Smooth muscle cell of the brain vasculature (primary cell): ENCODE results near the gene CST6.

ENCODE experiments used
- DNase-seq: peaks from one replicate; pipeline ENCODE4 v3.0.0-alpha.2; 2012; ENCODE audit warnings: low read depth, low spot score

Gene CST6

GRCh38 chr11:66011785-66012303, at the start of gene CST6:
TSS of gene CST6 (plus strand) at chr11:66012008. CDS start at chr11:66012045, 37 bp downstream.
- DNase-seq = no peak

- DNase-seq = no peak
Measured at GRCh38 chr11:65962141-65962564, 49.7 kb upstream of the CST6 start.

GRCh38 chr11:65964906-65965305, 46.9 kb upstream of the CST6 start:
- no peak for DNase-seq

- DNase-seq = no peak
Measured at GRCh38 chr11:65965986-65966762, 45.6 kb upstream of the CST6 start.

- DNase-seq = no peak
Measured at GRCh38 chr11:65967329-65967934, 44.4 kb upstream of the CST6 start.

- no peak for DNase-seq
Measured at GRCh38 chr11:65968600-65969482, 43.0 kb upstream of the CST6 start.

- DNase-seq = no peak
Measured at GRCh38 chr11:65972116-65972515, 39.7 kb upstream of the CST6 start.

GRCh38 chr11:65973439-65974110, 38.2 kb upstream of the CST6 start:
- no peak for DNase-seq

- no peak for DNase-seq
Measured at GRCh38 chr11:65975771-65976170, 36.0 kb upstream of the CST6 start.

GRCh38 chr11:65976216-65977176, 35.3 kb upstream of the CST6 start:
- no peak for DNase-seq

GRCh38 chr11:65977621-65978390, 34.0 kb upstream of the CST6 start:
- no peak for DNase-seq

- no peak for DNase-seq
Measured at GRCh38 chr11:65978391-65979238, 33.2 kb upstream of the CST6 start.

GRCh38 chr11:65979261-65979759, 32.5 kb upstream of the CST6 start:
- no peak for DNase-seq

GRCh38 chr11:65981101-65981740, 30.6 kb upstream of the CST6 start:
- no peak for DNase-seq

GRCh38 chr11:65981972-65982823, 29.6 kb upstream of the CST6 start:
- DNase-seq = no peak

- no peak for DNase-seq
Measured at GRCh38 chr11:65982824-65983588, 28.8 kb upstream of the CST6 start.
